ENCODE results near the gene NFATC2.

NFATC2 gene

DNA sequence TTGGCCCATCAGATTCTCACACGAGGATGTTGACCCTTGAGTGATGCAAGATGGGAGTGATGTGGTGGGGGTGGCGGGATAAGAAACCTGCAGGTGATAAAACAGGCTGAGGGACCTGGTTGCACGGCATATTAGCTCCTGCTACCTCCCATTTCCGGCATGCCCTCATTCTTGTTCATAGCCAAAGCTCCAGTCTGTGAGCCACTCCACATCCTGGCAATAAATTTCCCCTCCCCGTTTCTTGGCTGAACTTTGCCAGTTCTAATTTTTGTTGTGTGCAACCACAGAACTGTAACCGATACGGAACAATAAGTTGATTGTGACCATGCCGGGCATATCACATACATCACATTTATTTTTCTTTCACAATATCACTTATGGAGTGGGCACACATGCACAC is 41.6 kb upstream of the NFATC2 start:
- no peak overlapping the region for H3K9ac ChIP-seq (ENCODE audit: insufficient read length, low read depth)
- no peaks in the 10 kb centered on the region for H3K27me3 ChIP-seq (ENCODE audit: insufficient read depth, insufficient read length)
- no peak overlapping the region for H3K4me3 ChIP-seq (ENCODE audit: insufficient read length, low read depth)
- TF ChIP-seq SUZ12 (IDR thresholded peaks at IDR 0.05; ENCODE audit: extremely low read depth, insufficient read depth, insufficient read length) (no peak), YY1 (IDR thresholded peaks at IDR 0.05; ENCODE audit: insufficient read depth, insufficient read length) (no peak), ZNF274 (IDR thresholded peaks at IDR 0.05; ENCODE audit: low read depth, low read length) (no peak)
- no peaks in the 10 kb centered on the region for H3K36me3 ChIP-seq (ENCODE audit: insufficient read depth, insufficient read length, low read length)
- no peak for DNase-seq (ENCODE audit: low read depth, low spot score)
- no peaks in the 10 kb centered on the region for H3K9me3 ChIP-seq (ENCODE audit: insufficient read depth, low read length)
- H3K4me1 ChIP-seq (ENCODE audit: insufficient read depth, insufficient read length) = peaks cover 7% of the 10 kb centered on the region

DNA sequence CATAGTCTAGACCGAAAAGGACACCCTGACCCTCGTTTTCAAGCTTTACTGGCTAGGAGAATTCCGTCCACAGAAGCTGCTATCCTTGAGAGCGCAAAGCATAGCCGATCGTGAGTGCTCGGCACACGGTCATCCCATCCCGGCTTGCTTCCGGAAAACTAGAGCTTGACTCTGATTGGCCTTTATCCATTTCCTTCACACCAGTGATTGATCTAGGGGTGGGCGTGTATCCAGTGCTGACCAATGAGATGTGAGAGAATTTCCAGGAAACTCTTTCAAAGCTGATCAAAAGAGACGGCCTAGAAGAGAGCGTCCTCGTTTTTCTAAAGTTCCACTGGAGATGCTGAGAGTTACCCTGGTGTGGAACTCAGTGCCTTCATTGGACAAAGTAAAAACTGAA is 41.0 kb upstream of the NFATC2 start:
- DNase-seq (ENCODE audit: low read depth, low spot score) = no peak
- Histone ChIP-seq H3K4me1 (ENCODE audit: insufficient read depth, insufficient read length) (peaks cover 7% of the 10 kb centered on the region), H3K4me3 (ENCODE audit: insufficient read length, low read depth) (no peak overlapping the region), H3K36me3 (ENCODE audit: insufficient read depth, insufficient read length, low read length) (no peaks in the 10 kb centered on the region), H3K9ac (ENCODE audit: insufficient read length, low read depth) (no peak overlapping the region), H3K27me3 (ENCODE audit: insufficient read depth, insufficient read length) (no peaks in the 10 kb centered on the region), H3K9me3 (ENCODE audit: insufficient read depth, low read length) (no peaks in the 10 kb centered on the region)
- no peak for TF ChIP-seq SUZ12 (IDR thresholded peaks at IDR 0.05; ENCODE audit: extremely low read depth, insufficient read depth, insufficient read length)
- no peak for TF ChIP-seq ZNF274 (IDR thresholded peaks at IDR 0.05; ENCODE audit: low read depth, low read length)
- TF ChIP-seq YY1 (IDR thresholded peaks at IDR 0.05; ENCODE audit: insufficient read depth, insufficient read length) = no peak

DNA sequence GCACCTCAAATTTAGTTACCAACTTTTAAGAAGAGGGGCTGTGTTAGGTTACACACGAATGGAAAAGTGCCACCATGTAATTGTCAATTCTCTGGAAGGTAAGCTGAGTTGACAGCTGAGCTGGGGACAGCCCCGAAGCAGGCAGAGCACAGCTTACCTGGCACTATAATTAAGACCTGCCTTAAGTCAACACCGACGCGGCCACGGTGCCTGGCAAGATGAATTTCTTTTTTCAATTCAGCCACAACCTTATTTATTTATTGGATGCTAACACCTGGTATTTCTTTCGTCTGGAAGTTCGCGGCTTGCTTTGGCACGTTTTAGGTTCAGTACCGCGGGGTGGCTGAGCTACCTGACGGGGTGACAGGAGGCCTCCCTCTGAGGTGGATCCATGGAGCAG is 40.6 kb upstream of the NFATC2 start:
- Histone ChIP-seq H3K36me3 (ENCODE audit: insufficient read depth, insufficient read length, low read length) (no peaks in the 10 kb centered on the region), H3K4me3 (ENCODE audit: insufficient read length, low read depth) (no peak overlapping the region), H3K27me3 (ENCODE audit: insufficient read depth, insufficient read length) (no peaks in the 10 kb centered on the region), H3K4me1 (ENCODE audit: insufficient read depth, insufficient read length) (peaks cover 7% of the 10 kb centered on the region), H3K9ac (ENCODE audit: insufficient read length, low read depth) (no peak overlapping the region), H3K9me3 (ENCODE audit: insufficient read depth, low read length) (peaks cover 2% of the 10 kb centered on the region; the same call in 1 of the 2 replicates)
- TF ChIP-seq ZNF274 (IDR thresholded peaks at IDR 0.05; ENCODE audit: low read depth, low read length) = no peak
- TF ChIP-seq SUZ12 (IDR thresholded peaks at IDR 0.05; ENCODE audit: extremely low read depth, insufficient read depth, insufficient read length) = no peak
- TF ChIP-seq YY1 (IDR thresholded peaks at IDR 0.05; ENCODE audit: insufficient read depth, insufficient read length) = no peak
- no peak for DNase-seq (ENCODE audit: low read depth, low spot score)

DNA sequence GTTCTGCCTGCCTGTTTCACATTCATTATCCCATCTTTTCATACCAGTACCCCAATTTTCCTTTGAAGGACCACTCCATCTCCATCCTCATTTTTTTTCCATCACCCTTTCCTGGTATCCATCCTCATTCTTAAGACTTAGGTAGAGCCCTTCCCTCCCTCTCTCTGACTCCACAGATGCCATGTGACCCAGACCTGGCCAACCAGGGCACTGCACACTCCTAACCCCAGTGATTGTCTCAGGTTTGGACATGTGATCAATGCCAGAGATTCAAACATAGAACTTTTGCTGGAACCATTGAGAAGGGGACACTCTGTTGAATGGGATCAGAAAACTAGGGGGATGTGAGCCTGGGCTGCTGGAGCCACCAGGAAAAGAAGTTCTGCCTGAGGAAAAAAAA is 39.1 kb upstream of the NFATC2 start:
- H3K27me3 ChIP-seq (ENCODE audit: insufficient read depth, insufficient read length) = no peaks in the 10 kb centered on the region
- H3K9me3 ChIP-seq (ENCODE audit: insufficient read depth, low read length) = peaks cover 6% of the 10 kb centered on the region; the same call in 1 of the 2 replicates
- no peaks in the 10 kb centered on the region for H3K36me3 ChIP-seq (ENCODE audit: insufficient read depth, insufficient read length, low read length)
- no peak for DNase-seq (ENCODE audit: low read depth, low spot score)
- TF ChIP-seq ZNF274 (IDR thresholded peaks at IDR 0.05; ENCODE audit: low read depth, low read length) = no peak
- TF ChIP-seq YY1 (IDR thresholded peaks at IDR 0.05; ENCODE audit: insufficient read depth, insufficient read length) = no peak
- no peak for TF ChIP-seq SUZ12 (IDR thresholded peaks at IDR 0.05; ENCODE audit: extremely low read depth, insufficient read depth, insufficient read length)
- H3K4me3 ChIP-seq (ENCODE audit: insufficient read length, low read depth) = no peak overlapping the region
- peaks cover 7% of the 10 kb centered on the region for H3K4me1 ChIP-seq (ENCODE audit: insufficient read depth, insufficient read length)
- H3K9ac ChIP-seq (ENCODE audit: insufficient read length, low read depth) = no peak overlapping the region

DNA sequence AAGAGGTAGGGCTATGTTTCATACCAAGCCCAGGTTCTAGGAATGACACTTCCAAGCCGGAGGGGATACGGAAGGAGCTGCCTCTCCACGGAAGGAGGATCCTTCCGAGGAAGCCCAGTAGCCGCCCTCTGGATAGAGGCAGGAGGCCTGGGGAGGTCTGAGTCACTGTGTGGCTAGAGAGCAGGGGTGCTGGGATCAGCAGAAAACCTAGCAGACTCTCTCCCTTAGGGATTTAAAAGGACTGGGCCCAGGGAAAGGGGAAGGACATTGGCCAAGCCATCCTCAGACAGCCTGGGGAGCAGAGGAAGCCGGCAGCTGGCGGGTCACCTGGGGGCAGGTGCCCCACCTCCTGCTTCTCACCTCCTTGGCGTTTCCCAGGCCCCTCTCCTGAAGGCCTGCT is 36.6 kb upstream of the NFATC2 start:
- no peak for DNase-seq (ENCODE audit: low read depth, low spot score)
- peaks cover 6% of the 10 kb centered on the region; the same call in 1 of the 2 replicates for H3K9me3 ChIP-seq (ENCODE audit: insufficient read depth, low read length)
- H3K4me1 ChIP-seq (ENCODE audit: insufficient read depth, insufficient read length) = peaks cover 3% of the 10 kb centered on the region
- H3K9ac ChIP-seq (ENCODE audit: insufficient read length, low read depth) = no peak overlapping the region
- no peaks in the 10 kb centered on the region for H3K36me3 ChIP-seq (ENCODE audit: insufficient read depth, insufficient read length, low read length)
- no peaks in the 10 kb centered on the region for H3K27me3 ChIP-seq (ENCODE audit: insufficient read depth, insufficient read length)
- TF ChIP-seq ZNF274 (IDR thresholded peaks at IDR 0.05; ENCODE audit: low read depth, low read length) (no peak), SUZ12 (IDR thresholded peaks at IDR 0.05; ENCODE audit: extremely low read depth, insufficient read depth, insufficient read length) (no peak), YY1 (IDR thresholded peaks at IDR 0.05; ENCODE audit: insufficient read depth, insufficient read length) (no peak)
- H3K4me3 ChIP-seq (ENCODE audit: insufficient read length, low read depth) = no peak overlapping the region

DNA sequence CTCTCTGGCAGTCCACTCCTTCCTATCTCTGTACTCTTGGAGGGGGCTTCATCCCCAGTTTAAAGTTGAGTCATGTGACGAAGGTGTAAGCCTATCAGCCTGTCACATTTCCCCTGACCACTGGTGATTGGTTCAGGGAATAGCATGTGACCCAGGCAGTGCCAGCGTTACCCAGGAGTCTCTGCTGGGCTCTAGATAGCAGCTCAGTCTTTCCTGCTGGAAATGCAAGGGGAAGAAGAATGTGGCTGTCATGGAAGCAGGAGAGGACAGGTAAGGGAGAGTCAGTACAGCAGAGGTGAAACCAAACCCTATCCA is 35.6 kb upstream of the NFATC2 start:
- no peaks in the 10 kb centered on the region for H3K36me3 ChIP-seq (ENCODE audit: insufficient read depth, insufficient read length, low read length)
- TF ChIP-seq SUZ12 (IDR thresholded peaks at IDR 0.05; ENCODE audit: extremely low read depth, insufficient read depth, insufficient read length) = no peak
- TF ChIP-seq ZNF274 (IDR thresholded peaks at IDR 0.05; ENCODE audit: low read depth, low read length) = no peak
- no peak for TF ChIP-seq YY1 (IDR thresholded peaks at IDR 0.05; ENCODE audit: insufficient read depth, insufficient read length)
- H3K9ac ChIP-seq (ENCODE audit: insufficient read length, low read depth) = no peak overlapping the region
- H3K27me3 ChIP-seq (ENCODE audit: insufficient read depth, insufficient read length) = no peaks in the 10 kb centered on the region
- no peak overlapping the region for H3K4me3 ChIP-seq (ENCODE audit: insufficient read length, low read depth)
- peaks cover 3% of the 10 kb centered on the region for H3K4me1 ChIP-seq (ENCODE audit: insufficient read depth, insufficient read length)
- H3K9me3 ChIP-seq (ENCODE audit: insufficient read depth, low read length) = peaks cover 6% of the 10 kb centered on the region; the same call in 1 of the 2 replicates
- DNase-seq (ENCODE audit: low read depth, low spot score) = no peak

DNA sequence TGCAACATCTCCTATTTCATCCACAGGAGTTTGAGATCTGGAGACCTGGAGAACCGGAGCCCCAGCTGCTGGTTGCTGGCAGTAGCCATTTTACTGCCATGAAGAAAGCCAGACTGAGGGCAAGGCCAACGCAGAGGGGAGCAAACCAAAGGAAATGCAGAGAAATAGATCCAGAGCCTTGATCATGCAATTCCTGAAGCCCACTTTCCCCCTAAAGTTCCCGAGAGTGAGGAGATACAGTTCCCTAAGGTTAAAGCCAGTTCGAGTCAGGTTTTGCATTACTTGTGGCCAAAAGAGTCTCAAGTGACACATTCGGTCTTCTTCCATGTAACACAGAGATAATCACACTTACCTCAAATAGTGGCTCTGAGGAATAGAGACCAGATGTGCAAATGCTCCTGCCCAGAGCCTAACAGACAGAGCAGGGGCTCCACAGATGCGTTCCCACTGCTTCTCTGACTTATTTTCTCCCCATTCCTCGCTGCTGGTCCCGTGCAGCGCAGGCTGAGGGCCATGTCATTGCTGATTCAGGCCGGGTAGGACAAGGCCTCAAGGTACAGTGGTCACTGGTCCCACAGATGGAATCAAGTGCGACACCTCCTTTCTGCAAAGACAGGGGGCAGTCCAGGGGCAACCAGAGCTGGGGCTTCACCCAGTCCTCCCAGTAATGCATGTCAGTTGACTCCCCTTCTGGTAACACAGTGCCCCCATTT is 35.1 kb upstream of the NFATC2 start:
- TF ChIP-seq ZNF274 (IDR thresholded peaks at IDR 0.05; ENCODE audit: low read depth, low read length) (no peak), YY1 (IDR thresholded peaks at IDR 0.05; ENCODE audit: insufficient read depth, insufficient read length) (no peak), SUZ12 (IDR thresholded peaks at IDR 0.05; ENCODE audit: extremely low read depth, insufficient read depth, insufficient read length) (no peak)
- Histone ChIP-seq H3K9me3 (ENCODE audit: insufficient read depth, low read length) (peaks cover 6% of the 10 kb centered on the region; the same call in 1 of the 2 replicates), H3K27me3 (ENCODE audit: insufficient read depth, insufficient read length) (no peaks in the 10 kb centered on the region), H3K4me3 (ENCODE audit: insufficient read length, low read depth) (no peak overlapping the region), H3K36me3 (ENCODE audit: insufficient read depth, insufficient read length, low read length) (no peaks in the 10 kb centered on the region), H3K9ac (ENCODE audit: insufficient read length, low read depth) (no peak overlapping the region), H3K4me1 (ENCODE audit: insufficient read depth, insufficient read length) (peaks cover 3% of the 10 kb centered on the region)
- no peak for DNase-seq (ENCODE audit: low read depth, low spot score)

Measured in NT2/D1 (cell line).